GM12874 (cell line): ENCODE results near the gene PAH.

ENCODE experiments used
- CTCF ChIP-seq: IDR thresholded peaks from 2 replicates; pipeline ENCODE4 v1.5.1; 2011; ENCODE audit warnings: low read depth, mild to moderate bottlenecking, control low read depth, low read length, moderate library complexity; ENCODE audit not compliant: insufficient read depth

Gene PAH

GRCh38 chr12:102885043-102885932, 31.8 kb downstream of the PAH start:
- no peak for TF ChIP-seq CTCF

- peak; percentile 88 for TF ChIP-seq CTCF
Measured at GRCh38 chr12:102883204-102883799, 33.7 kb downstream of the PAH start.

- no peak for TF ChIP-seq CTCF
Measured at GRCh38 chr12:102880783-102881182, 36.3 kb downstream of the PAH start.

GRCh38 chr12:102879144-102879763, 37.8 kb downstream of the PAH start:
- peak; percentile 69 for TF ChIP-seq CTCF

GRCh38 chr12:102876883-102877282, 40.2 kb downstream of the PAH start:
- peak; percentile 24; the same call in 1 of the 2 replicates for TF ChIP-seq CTCF

GRCh38 chr12:102874819-102875218, 42.2 kb downstream of the PAH start:
- no peak for TF ChIP-seq CTCF

- no peak for TF ChIP-seq CTCF
Measured at GRCh38 chr12:102873077-102873476, 44.0 kb downstream of the PAH start.
